Occipital lobe (tissue), 2 donors: ENCODE measurements around the gene SRGAP1. TPM values are rescaled to one million over a fixed set of nuclear protein-coding genes. Genes with fewer than 3 reads are reported as not detected.
"Not testable (repeated sequence)": the region's sequence is repeated elsewhere in the genome, so short reads cannot be mapped to it uniquely, and the experiment has no call there.

Experiments used
- DNase-seq: peaks from one replicate; lab custom pipeline; 2025; lab: John Stamatoyannopoulos, UW
- total RNA-seq: library from RNA; depleted of rRNA; stranded (reverse); fragments of >200 nt; gene quantifications from one replicate; pipeline ENCODE4 v1.2.3, GENCODE V29; 2014

Gene SRGAP1
- total RNA-seq, 1 donor from 2014 or later, result 40.7 TPM

GRCh38 chr12:64160021-64160710, 315.7 kb downstream of the SRGAP1 start:
- no peak for DNase-seq

GRCh38 chr12:64160711-64161060, 316.2 kb downstream of the SRGAP1 start:
- no peak for DNase-seq

GRCh38 chr12:64166606-64167005, 322.1 kb downstream of the SRGAP1 start:
- not testable (repeated sequence) for DNase-seq

- not testable (repeated sequence) for DNase-seq
These were observed 322.5 kb downstream of the SRGAP1 start for GRCh38 chr12:64167041-64167440.

- no peak for DNase-seq
These were observed 325.5 kb downstream of the SRGAP1 start for GRCh38 chr12:64170024-64170423.

- DNase-seq, result no peak
These were observed 326.2 kb downstream of the SRGAP1 start for GRCh38 chr12:64170730-64171129.

GRCh38 chr12:64171715-64172114, 327.2 kb downstream of the SRGAP1 start:
- no peak for DNase-seq

- no peak for DNase-seq
These were observed 327.9 kb downstream of the SRGAP1 start for GRCh38 chr12:64172143-64172970.

GRCh38 chr12:64173456-64173855, 329.0 kb downstream of the SRGAP1 start:
- no peak for DNase-seq

- no peak for DNase-seq
These were observed 330.9 kb downstream of the SRGAP1 start for GRCh38 chr12:64175254-64175945.

GRCh38 chr12:64177001-64177400, 332.5 kb downstream of the SRGAP1 start:
- DNase-seq, result no peak

- DNase-seq, result no peak
These were observed 333.6 kb downstream of the SRGAP1 start for GRCh38 chr12:64178122-64178521.

GRCh38 chr12:64180951-64181350, 336.5 kb downstream of the SRGAP1 start:
- DNase-seq, result no peak

GRCh38 chr12:64181430-64182291, 337.2 kb downstream of the SRGAP1 start:
- DNase-seq, result peak; percentile 28

GRCh38 chr12:64184216-64184615, 339.7 kb downstream of the SRGAP1 start:
- DNase-seq, result no peak

GRCh38 chr12:64186789-64187188, 342.3 kb downstream of the SRGAP1 start:
- no peak for DNase-seq

- no peak for DNase-seq
These were observed 342.9 kb downstream of the SRGAP1 start for GRCh38 chr12:64187370-64187769.

GRCh38 chr12:64187794-64188193, 343.3 kb downstream of the SRGAP1 start:
- DNase-seq, result no peak

- no peak for DNase-seq
These were observed 345.0 kb downstream of the SRGAP1 start for GRCh38 chr12:64189530-64189929.

- DNase-seq, result no peak
These were observed 345.6 kb downstream of the SRGAP1 start for GRCh38 chr12:64190140-64190539.
